ENCODE measurements around the gene CIDEA.
A peak's percentile ranks its signal among the peaks of the same experiment; 100 is the strongest.

CIDEA gene

GRCh38 chr18:12274793-12275192 is 20.6 kb downstream of the CIDEA start:
- no peak for DNase-seq (ENCODE audit: low read depth)

DNA sequence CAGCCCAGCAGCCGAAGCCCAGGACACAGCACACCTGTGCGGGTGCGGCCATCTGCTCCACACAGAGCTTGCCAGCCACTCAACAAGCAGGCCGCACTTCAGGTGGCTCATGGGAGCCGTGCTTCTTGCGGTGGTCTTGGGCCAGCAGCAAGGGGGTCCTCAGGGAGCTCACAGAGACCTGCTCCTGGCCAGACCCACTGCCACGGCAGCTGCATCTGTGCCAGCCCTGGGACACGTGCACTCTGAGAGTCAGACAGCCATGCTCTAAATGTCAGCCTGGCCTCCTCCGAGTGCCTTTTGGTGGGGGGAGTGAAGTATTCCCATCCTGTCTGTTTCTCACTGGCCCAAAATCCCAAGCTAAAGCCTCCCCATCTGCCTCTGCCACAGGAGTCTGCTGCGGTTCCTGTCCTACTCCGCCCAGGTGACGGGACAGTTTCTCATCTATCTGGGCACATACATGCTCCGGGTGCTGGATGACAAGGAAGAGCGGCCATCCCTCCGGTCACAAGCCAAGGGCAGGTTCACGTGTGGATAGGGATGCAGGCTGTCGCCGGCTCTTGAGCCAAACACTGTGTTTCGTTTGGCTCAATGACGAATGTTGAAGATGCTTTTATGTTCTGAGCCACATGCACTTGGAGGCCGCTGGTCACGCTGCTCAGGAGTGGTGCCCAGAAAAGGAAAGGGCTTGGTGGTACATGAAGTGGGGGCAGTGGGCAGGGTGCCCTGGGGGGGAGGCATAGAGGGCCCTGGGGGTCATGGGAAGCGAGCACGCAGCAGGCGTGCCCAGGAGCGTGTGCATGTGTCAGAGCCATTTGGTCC is 22.8 kb downstream of the CIDEA start:
- DNase-seq (ENCODE audit: low read depth): no peak

DNA sequence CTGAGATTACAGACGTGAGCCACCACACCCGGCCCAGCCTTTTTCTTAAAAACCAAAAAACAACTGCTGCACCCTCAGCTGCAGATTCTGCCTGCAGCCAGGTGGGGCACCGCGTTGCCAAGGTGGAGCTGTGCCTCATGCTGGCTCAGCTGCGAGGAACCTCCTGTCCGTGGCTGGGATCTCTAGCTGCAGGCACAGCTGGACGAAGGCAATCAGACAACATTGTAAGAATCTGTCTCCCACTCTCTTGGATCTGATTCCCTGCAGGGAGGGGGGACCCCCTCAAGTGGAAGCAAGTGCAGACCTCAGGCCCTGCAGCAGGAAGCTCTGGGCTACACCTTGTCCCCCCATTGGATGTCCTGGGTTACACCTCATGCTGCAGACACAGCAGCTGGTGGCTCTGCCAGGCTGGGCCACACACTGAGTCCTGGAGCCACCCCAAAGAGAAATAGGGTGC is 24.1 kb downstream of the CIDEA start:
- DNase-seq (ENCODE audit: low read depth): no peak

GRCh38 chr18:12278741-12279682 is 24.9 kb downstream of the CIDEA start:
- DNase-seq (ENCODE audit: low read depth): peak; percentile 97

GRCh38 chr18:12279781-12280531 is 25.8 kb downstream of the CIDEA start:
- no peak for DNase-seq (ENCODE audit: low read depth)

DNA sequence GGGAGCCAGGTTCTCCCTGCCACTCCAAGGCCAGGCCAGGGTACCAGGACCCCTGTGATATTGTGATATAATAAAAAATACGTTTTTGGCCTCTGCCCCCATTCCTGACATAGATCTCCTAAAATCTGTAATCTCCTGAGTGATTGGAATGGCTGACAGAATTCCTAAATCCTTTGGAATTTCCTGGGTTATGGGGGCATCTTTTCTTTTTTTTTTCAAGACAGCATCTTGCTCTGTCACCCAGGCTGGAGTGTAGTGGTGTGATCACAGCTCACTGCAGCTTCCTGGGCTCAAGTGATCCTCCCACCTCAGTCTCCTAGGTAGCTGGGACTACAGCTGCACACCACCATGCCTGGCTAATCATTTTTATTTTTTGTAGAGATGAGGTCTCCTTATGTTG is 27.7 kb downstream of the CIDEA start:
- DNase-seq (ENCODE audit: low read depth): no peak

GRCh38 chr18:12282442-12283039 is 28.4 kb downstream of the CIDEA start:
- peak; percentile 81 for DNase-seq (ENCODE audit: low read depth)

DNA sequence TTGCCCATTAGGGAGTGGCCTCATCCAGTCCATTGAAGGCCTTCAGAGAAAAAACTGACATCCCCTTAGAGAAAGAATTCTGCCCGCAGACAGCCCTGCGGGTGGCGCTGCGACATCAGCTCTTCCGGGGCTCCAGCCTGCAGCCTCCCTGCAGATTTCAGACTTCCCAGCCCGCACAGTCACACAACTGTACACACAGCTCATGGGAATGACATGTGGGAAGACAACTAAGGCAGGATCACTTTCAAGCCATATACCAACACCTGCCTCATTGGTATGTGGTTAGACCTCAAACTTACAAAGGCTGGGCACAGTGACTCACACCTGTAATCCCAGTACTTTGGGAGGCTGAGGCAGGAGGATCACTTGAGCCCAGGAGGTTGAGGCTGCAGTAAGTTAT is 29.1 kb downstream of the CIDEA start:
- DNase-seq (ENCODE audit: low read depth): peak; percentile 52

DNA sequence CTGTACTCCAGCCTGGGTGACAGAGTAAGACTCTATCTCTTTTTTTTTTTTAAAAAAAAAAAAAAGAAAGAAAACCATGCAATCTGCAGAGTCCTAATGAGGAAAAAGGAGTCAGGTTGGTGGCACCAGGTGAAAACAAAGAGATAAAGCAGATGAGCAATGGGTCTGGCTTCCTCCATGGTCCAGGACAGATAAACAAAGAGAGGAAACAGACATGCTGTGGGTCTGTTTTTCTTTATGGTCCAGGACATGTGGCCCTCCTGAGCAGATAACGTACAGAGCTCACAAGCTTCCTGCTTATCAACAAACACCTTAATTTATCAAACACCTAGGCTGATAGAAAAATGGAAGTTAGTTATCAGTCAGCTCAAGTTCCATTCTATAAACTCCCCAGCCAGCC is 29.5 kb downstream of the CIDEA start:
- DNase-seq (ENCODE audit: low read depth): no peak

DNA sequence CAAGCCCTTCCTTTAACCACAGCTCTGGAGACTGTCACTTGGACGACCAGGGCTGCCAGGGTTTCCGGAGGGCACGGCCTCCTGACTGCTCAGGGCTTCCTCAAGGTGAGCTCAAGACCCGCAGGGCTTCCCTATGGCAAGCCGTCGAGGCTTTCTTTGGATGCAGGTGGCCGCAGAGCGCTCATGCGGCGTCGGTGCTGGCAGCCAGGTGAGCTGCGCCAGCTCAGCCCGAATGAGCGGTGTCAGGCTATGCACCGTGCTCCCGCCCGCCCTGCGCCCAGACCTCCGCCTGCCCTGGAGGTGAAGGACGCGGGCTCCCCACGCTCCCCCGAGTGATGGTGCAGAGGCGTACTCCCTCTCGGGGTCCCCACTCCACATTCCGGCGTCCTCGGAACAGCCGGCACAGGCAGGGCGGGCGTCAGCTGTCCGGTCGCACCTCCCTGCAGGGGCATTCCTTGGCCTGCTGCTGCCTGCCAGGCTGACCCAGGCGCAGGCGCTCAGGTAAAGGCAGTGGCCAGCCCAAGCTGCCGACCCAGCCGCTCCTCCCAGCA is 33.0 kb downstream of the CIDEA start:
- no peak for DNase-seq (ENCODE audit: low read depth)

- peak; percentile 85 for DNase-seq (ENCODE audit: low read depth)
These were observed 33.7 kb downstream of the CIDEA start for GRCh38 chr18:12287684-12288402.

- DNase-seq (ENCODE audit: low read depth): no peak
These were observed 34.2 kb downstream of the CIDEA start for GRCh38 chr18:12288403-12288755.

DNA sequence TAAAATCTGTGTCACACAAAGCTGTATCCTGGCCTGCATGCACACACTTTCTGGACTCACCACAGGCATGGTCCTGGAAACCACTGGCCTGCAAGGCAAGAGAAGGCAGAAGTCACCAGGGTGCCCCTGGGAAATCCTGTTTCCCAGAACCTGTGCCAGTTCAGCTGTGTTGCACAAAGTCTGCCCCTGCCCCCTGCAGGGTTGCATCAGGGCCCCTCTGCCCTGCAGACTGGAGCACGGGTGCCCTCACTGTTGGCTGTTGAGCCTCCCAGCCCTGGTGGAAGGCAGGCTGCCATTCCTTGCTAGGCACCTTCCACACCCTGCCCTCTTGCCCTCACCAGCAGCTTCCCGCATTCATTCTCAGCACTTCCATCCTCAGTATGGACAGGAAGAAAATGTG is 35.9 kb downstream of the CIDEA start:
- no peak for DNase-seq (ENCODE audit: low read depth)

GRCh38 chr18:12291161-12291560 is 37.0 kb downstream of the CIDEA start:
- DNase-seq (ENCODE audit: low read depth): no peak

- no peak for DNase-seq (ENCODE audit: low read depth)
These were observed 37.5 kb downstream of the CIDEA start for GRCh38 chr18:12291690-12292089.

DNA sequence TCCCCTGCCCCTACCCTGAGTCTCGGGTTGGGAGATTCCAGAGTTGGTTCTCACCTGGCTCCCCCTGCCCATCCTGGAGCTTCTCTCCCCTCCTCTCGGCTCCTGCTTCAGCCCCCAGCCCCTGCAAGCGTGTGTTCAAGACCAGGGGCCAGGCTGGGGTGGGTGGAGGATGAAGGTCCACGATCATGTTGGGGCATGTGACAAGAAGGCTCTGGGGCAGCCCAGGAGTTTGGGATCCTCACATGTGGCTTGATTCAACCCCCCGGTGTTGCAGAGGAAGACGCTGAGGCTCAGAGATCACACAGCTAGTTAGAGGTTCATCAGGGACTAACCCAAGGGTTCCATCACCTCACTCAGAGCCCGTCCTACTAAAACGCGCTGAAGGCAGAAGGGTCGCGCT is 39.7 kb downstream of the CIDEA start:
- no peak for DNase-seq (ENCODE audit: low read depth)

DNA sequence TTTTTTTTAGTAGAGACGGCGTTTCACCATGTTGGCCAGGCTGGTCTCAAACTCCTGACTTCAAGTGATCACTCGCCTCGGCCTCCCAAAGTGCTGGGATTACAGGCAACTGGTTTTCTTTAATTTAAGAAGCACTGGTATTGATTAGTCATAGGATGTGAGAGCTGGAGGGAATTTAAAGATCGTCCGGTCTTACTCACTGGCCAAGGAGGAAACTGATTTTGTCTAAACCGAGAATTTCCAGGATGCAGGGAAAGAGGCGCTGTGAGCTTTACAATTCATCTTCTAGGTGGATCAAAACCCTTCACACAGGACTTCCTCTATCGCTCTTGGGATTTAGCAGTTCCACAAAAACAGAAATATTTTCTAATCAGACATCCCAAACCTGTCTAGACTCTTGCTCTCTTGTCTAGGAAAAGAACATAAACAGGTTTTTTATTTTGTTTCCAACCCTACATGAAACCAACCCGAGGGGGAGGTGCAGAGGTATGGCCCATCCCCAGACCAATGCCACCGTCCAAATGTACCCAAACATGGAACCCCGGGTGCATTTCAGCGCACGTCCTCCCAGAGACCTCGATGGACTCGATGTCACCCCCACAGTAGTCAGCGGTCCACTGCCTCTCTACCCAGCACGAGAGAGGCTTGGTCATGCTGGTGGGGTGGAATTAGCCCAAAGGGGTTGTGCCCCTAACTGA is 41.4 kb downstream of the CIDEA start:
- no peak for DNase-seq (ENCODE audit: low read depth)

GRCh38 chr18:12296087-12296403 is 41.9 kb downstream of the CIDEA start:
- peak; percentile 19 for DNase-seq (ENCODE audit: low read depth)

DNA sequence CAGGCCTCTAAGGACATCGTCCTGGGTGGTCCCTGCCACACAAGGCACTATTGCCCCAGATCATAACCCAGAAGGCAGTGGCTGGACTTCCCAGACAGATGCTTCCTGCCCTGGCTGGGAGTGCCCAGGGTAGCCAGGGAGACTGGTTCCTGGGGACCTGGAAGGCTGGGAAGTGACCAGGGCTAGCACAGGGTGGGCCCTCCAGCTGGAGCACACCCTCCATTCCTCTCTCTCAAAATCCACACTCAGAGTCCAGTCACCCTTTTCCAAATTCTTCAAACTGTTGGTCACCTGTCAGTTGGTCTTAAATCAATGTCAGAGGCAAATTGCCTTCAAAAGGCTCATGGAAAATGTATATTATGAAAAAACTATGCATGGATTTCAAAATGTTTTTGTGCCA is 42.3 kb downstream of the CIDEA start:
- no peak for DNase-seq (ENCODE audit: low read depth)

GRCh38 chr18:12299862-12300261 is 45.7 kb downstream of the CIDEA start:
- DNase-seq (ENCODE audit: low read depth): no peak

Measured in amniotic epithelial cell (primary cell).